Left colon (tissue), 2 donors: ENCODE results near the gene COQ8A. TPM values are rescaled to one million over a fixed set of nuclear protein-coding genes. Genes with fewer than 3 reads are reported as not detected.
"Not testable (repeated sequence)": the region's sequence is repeated elsewhere in the genome, so short reads cannot be mapped to it uniquely, and the experiment has no call there.

Source experiments
- ATAC-seq: fragments of 200-7000 bp; cut with Tn5 transposase; one replicate; pipeline ENCODE4 v1.9.1; 2020; ENCODE audit warnings: mild to moderate bottlenecking, moderate library complexity
- DNase-seq, 2 donors: peaks; one replicate each; pipeline ENCODE4 v3.0.0-alpha.2; 2020
- intact Hi-C, 2 donors: fragments of 100-400 bp; cut with DNase I in 1 of 2; cut with micrococcal nuclease in 1 of 2; formaldehyde crosslinking; loops; one replicate each; pipeline versions ENCODE4 v1.11.2 to v1.14.0; 2022; cut with DNase I, micrococcal nuclease
- total RNA-seq, 2 donors: library from RNA; stranded (reverse); fragmentation: NEBNext Ultra II Directional; extraction: Animal tissue kit (Norgen Biotek cat#: 25700); gene quantifications; one replicate each; pipeline ENCODE4 v1.2.1, GENCODE V29; 2021
- donor health status: DM: no; HTN: no; CAD: no.
- donor health status: DM: yes; HTN: yes; CAD: no.

The COQ8A gene
- total RNA-seq, 2 donors from 2014 or later, result 39.9 to 44.8 TPM

- no peak for ATAC-seq
- no peak for DNase-seq
Observed at GRCh38 chr1:226919587-226919986, 20.5 kb upstream of the COQ8A start.

GRCh38 chr1:226919995-226920394 lies 20.1 kb upstream of the COQ8A start:
- DNase-seq (no peak), ATAC-seq (no peak)
- intact Hi-C loops, result loop anchor here in 1 of 2 donors (10.0 kb wide), 1 partner anchor 515 kb away; no protein-coding TSS in a partner anchor

More at GRCh38 chr1:226919587-226919986, 20.5 kb upstream of the COQ8A start:
- intact Hi-C loops, result loop anchor here in 1 of 2 donors (10.0 kb wide), 1 partner anchor 515 kb away; no protein-coding TSS in a partner anchor

GRCh38 chr1:226920446-226920894 lies 19.6 kb upstream of the COQ8A start:
- intact Hi-C loops, result no loop called here
- ATAC-seq, result no peak
- DNase-seq, result no peak

GRCh38 chr1:226921504-226921903 lies 18.6 kb upstream of the COQ8A start:
- intact Hi-C loops, result no loop called here
- no peak for ATAC-seq
- DNase-seq, result no peak

- ATAC-seq, intact Hi-C loops, DNase-seq: not testable (repeated sequence)
Observed at GRCh38 chr1:226929260-226930111, 10.6 kb upstream of the COQ8A start.

GRCh38 chr1:226934483-226935237 lies 5.4 kb upstream of the COQ8A start:
- intact Hi-C loops, result no loop called here
- ATAC-seq, result no peak

GRCh38 chr1:226937940-226938725 lies 2.0 kb upstream of the COQ8A start:
- peak; percentile 36 for ATAC-seq
- intact Hi-C loops, result no loop called here
- DNase-seq, result peak in 1 of 2 donors; percentile 42

More at GRCh38 chr1:226934483-226935237, 5.4 kb upstream of the COQ8A start:
- DNase-seq, result no peak

GRCh38 chr1:226938903-226939437 lies 1.1 kb upstream of the COQ8A start:
- ATAC-seq, result peak; percentile 29
- no peak for DNase-seq
- intact Hi-C loops, result no loop called here

GRCh38 chr1:226939438-226940028 lies 561 bp upstream of the COQ8A start:
- ATAC-seq (peak; percentile 40), DNase-seq (peak; percentile 62 to 73)
- intact Hi-C loops, result no loop called here

GRCh38 chr1:226940806-226941067 lies 643 bp downstream of the COQ8A start:
- no peak for ATAC-seq
- intact Hi-C loops, result no loop called here
- no peak for DNase-seq

GRCh38 chr1:226942392-226942791 lies 2.3 kb downstream of the COQ8A start:
- intact Hi-C loops, result no loop called here
- ATAC-seq (no peak), DNase-seq (no peak)

- intact Hi-C loops, result no loop called here
- ATAC-seq (no peak), DNase-seq (no peak)
Observed at GRCh38 chr1:226943156-226943555, 3.1 kb downstream of the COQ8A start.

- no peak for ATAC-seq
- no peak for DNase-seq
- intact Hi-C loops, result no loop called here
Observed at GRCh38 chr1:226943927-226944326, 3.8 kb downstream of the COQ8A start.

GRCh38 chr1:226945106-226945857 lies 5.2 kb downstream of the COQ8A start:
- DNase-seq, result peak; percentile 76 to 89
- peak; percentile 88 for ATAC-seq
- intact Hi-C loops, result no loop called here

- DNase-seq (no peak), ATAC-seq (no peak)
- intact Hi-C loops, result no loop called here
Observed at GRCh38 chr1:226945858-226946245, 5.8 kb downstream of the COQ8A start.

- intact Hi-C loops, result no loop called here
Observed at GRCh38 chr1:226946285-226946684, 6.2 kb downstream of the COQ8A start.

GRCh38 chr1:226946841-226947240 lies 6.7 kb downstream of the COQ8A start:
- DNase-seq (no peak), ATAC-seq (peak; percentile 12)
- intact Hi-C loops, result no loop called here

More at GRCh38 chr1:226946285-226946684, 6.2 kb downstream of the COQ8A start:
- ATAC-seq (no peak), DNase-seq (no peak)

- ATAC-seq, result no peak
- no peak for DNase-seq
- intact Hi-C loops, result no loop called here
Observed at GRCh38 chr1:226948051-226948450, 8.0 kb downstream of the COQ8A start.
